ENCODE measurements around the gene CDH3. TPM values are rescaled to one million over a fixed set of nuclear protein-coding genes. Genes with fewer than 3 reads are reported as not detected.

Gene CDH3
- total and polyA plus RNA-seq, 2 of the 13 experiments (the other 11 are each of a cell fraction or from before 2014, with no cell fraction given) = 0.11 TPM; not detected in 1

DNA sequence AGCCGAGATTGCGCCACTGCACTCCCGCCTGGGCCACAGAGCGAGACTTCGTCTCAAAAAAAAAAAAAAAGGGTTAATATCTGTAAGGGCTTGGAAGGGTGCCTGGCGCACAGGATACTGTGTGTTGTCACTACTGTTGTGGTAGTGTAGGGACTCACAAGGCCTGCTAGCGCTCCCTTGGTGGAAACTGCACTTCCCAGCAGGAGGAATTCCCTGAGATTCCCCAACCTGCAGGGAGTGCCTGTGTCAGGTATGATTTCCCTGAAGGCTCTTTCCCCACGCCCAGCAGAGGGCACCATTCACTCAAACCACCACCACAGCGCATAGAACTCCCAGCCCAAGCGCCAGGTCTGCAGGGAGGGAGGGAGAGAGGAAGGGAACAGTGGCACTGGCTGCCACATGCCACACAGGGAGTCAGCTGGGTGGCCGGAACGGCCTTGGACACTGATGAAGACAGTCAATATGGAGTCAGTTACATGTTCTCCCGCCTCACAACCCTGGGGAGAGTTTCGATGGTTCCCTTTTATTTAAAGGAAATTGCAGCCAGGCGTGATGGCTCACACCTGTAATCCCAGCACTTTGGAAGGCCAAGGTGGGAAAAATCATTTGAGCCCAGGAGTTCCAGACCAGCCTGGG is 59.2 kb downstream of the CDH3 start (continued):
- TF ChIP-seq NONO (IDR thresholded peaks at IDR 0.05) (no peak), NONO (CRISPR knock-in tag; conservative IDR thresholded peaks at IDR 0.05) (peak; percentile 78), ZNF543 (CRISPR knock-in tag; IDR thresholded peaks at IDR 0.05) (no peak), CBX2 (IDR thresholded peaks at IDR 0.05; ENCODE audit: low read depth, low read length) (no peak), CBX2 (CRISPR knock-in tag; IDR thresholded peaks at IDR 0.05; ENCODE audit: low read depth) (no peak), HNRNPUL1 (IDR thresholded peaks at IDR 0.05; ENCODE audit: low read depth, low read length) (no peak), ISL2 (CRISPR knock-in tag; IDR thresholded peaks at IDR 0.05) (no peak), HES4 (CRISPR knock-in tag; IDR thresholded peaks at IDR 0.05; ENCODE audit: borderline replicate concordance) (no peak), TEAD3 (CRISPR knock-in tag; optimal IDR thresholded peaks at IDR 0.05; ENCODE audit: borderline replicate concordance) (peak; percentile 91), PHF8 (CRISPR knock-in tag; IDR thresholded peaks at IDR 0.05) (no peak), ZNF230 (CRISPR knock-in tag; IDR thresholded peaks at IDR 0.05) (peak; percentile 76; the same call in 1 of the 2 replicates), ZNF234 (CRISPR knock-in tag; conservative IDR thresholded peaks at IDR 0.05) (no peak), PTBP1 (IDR thresholded peaks at IDR 0.05; ENCODE audit: low read depth, low read length, poor library complexity, severe bottlenecking) (no peak), SMAD3 (CRISPR knock-in tag; IDR thresholded peaks at IDR 0.05) (0 out of 2 replicates have a peak, but pooled peaks have one; percentile 71), SIX4 (CRISPR knock-in tag; IDR thresholded peaks at IDR 0.05) (peak; percentile 58; the same call in 1 of the 2 replicates), HHEX (CRISPR knock-in tag; IDR thresholded peaks at IDR 0.05) (no peak), SPEN (CRISPR knock-in tag; IDR thresholded peaks at IDR 0.05; ENCODE audit: low read depth) (peak; percentile 57; the same call in 1 of the 2 replicates), DR1 (CRISPR knock-in tag; IDR thresholded peaks at IDR 0.05) (no peak)
- TF ChIP-seq, protein P1, sequence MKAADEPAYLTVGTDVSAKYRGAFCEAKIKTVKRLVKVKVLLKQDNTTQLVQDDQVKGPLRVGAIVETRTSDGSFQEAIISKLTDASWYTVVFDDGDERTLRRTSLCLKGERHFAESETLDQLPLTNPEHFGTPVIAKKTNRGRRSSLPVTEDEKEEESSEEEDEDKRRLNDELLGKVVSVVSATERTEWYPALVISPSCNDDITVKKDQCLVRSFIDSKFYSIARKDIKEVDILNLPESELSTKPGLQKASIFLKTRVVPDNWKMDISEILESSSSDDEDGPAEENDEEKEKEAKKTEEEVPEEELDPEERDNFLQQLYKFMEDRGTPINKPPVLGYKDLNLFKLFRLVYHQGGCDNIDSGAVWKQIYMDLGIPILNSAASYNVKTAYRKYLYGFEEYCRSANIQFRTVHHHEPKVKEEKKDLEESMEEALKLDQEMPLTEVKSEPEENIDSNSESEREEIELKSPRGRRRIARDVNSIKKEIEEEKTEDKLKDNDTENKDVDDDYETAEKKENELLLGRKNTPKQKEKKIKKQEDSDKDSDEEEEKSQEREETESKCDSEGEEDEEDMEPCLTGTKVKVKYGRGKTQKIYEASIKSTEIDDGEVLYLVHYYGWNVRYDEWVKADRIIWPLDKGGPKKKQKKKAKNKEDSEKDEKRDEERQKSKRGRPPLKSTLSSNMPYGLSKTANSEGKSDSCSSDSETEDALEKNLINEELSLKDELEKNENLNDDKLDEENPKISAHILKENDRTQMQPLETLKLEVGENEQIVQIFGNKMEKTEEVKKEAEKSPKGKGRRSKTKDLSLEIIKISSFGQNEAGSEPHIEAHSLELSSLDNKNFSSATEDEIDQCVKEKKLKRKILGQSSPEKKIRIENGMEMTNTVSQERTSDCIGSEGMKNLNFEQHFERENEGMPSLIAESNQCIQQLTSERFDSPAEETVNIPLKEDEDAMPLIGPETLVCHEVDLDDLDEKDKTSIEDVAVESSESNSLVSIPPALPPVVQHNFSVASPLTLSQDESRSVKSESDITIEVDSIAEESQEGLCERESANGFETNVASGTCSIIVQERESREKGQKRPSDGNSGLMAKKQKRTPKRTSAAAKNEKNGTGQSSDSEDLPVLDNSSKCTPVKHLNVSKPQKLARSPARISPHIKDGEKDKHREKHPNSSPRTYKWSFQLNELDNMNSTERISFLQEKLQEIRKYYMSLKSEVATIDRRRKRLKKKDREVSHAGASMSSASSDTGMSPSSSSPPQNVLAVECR (CRISPR knock-in tag; IDR thresholded peaks at IDR 0.05; ENCODE audit: borderline replicate concordance) = peak; percentile 34; the same call in 1 of the 2 replicates
- TF ChIP-seq, protein P2, sequence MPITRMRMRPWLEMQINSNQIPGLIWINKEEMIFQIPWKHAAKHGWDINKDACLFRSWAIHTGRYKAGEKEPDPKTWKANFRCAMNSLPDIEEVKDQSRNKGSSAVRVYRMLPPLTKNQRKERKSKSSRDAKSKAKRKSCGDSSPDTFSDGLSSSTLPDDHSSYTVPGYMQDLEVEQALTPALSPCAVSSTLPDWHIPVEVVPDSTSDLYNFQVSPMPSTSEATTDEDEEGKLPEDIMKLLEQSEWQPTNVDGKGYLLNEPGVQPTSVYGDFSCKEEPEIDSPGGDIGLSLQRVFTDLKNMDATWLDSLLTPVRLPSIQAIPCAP (CRISPR knock-in tag; IDR thresholded peaks at IDR 0.05; ENCODE audit: low read depth) = no peak
- TF ChIP-seq, protein P3, sequence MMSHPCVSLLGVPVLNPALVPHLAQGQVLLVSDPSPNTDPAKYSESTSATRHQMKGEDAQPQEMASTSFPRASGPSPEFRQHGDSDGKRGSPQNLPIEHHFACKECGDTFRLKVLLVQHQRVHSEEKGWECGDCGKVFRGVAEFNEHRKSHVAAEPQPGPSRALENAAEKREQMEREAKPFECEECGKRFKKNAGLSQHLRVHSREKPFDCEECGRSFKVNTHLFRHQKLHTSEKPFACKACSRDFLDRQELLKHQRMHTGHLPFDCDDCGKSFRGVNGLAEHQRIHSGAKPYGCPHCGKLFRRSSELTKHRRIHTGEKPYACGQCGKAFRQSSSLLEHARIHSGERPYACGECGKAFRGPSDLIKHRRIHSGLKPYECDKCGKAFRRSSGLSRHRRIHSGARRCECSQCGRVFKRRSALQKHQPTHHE (CRISPR knock-in tag; IDR thresholded peaks at IDR 0.05; ENCODE audit: borderline replicate concordance) = no peak
